Measurements from ENCODE around the gene LBR. TPM values are rescaled to one million over a fixed set of nuclear protein-coding genes. Genes with fewer than 3 reads are reported as not detected.

Gene LBR
- total RNA-seq, 1 donor from 2014 or later, result 41.5 TPM

DNA sequence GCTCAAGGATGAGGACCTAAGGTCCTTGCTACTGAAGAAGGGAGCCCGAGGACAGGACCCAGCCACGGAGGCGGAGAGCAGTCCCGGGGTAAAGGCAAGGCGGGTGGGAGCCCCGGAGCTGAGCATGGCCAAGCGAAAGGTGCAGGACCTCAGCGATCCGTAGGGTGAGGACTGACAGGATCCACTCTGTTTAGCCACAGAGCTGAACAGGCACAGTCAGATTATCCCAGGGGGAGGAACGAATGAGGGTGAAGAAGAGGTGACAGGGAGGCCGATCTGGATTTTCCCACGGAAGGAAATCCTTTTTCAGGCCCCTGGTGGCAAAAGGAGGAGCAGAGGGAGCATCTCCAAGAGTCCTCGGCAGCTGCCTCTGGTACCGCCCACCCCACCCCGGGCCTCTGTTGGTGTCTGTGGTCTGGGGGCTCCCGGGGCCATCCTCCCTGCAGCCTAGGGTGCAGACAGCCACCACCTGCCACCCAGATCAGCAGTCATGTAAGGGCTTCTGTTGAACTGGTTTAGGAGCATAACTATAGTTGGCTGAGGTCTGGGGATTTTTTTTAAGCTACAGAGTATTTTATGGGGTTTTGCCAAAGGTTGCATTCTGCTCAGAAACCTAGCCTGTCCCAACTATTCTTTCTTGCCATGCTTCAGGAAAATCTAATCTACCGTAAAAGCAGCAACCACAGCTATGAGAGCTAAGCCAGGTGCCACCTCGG is 32.3 kb upstream of the LBR start:
- Histone ChIP-seq H3K4me3 (peak overlapping the region in 1 of 2 donors; percentile 21), H3K4me1 (peaks cover 33% of the 10 kb centered on the region), H3K9me3 (no peaks in the 10 kb centered on the region), H3K27ac (peak overlapping the region; percentile 51), H3K36me3 (no peaks in the 10 kb centered on the region), H3K27me3 (no peaks in the 10 kb centered on the region)
- no peak for DNase-seq (ENCODE audit: extremely low spot score in 2 of 2)
- TF ChIP-seq, protein P1, sequence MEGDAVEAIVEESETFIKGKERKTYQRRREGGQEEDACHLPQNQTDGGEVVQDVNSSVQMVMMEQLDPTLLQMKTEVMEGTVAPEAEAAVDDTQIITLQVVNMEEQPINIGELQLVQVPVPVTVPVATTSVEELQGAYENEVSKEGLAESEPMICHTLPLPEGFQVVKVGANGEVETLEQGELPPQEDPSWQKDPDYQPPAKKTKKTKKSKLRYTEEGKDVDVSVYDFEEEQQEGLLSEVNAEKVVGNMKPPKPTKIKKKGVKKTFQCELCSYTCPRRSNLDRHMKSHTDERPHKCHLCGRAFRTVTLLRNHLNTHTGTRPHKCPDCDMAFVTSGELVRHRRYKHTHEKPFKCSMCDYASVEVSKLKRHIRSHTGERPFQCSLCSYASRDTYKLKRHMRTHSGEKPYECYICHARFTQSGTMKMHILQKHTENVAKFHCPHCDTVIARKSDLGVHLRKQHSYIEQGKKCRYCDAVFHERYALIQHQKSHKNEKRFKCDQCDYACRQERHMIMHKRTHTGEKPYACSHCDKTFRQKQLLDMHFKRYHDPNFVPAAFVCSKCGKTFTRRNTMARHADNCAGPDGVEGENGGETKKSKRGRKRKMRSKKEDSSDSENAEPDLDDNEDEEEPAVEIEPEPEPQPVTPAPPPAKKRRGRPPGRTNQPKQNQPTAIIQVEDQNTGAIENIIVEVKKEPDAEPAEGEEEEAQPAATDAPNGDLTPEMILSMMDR (IDR thresholded peaks at IDR 0.05), result no peak
- no peak for TF ChIP-seq POLR2AphosphoS5 (IDR thresholded peaks at IDR 0.05; ENCODE audit: insufficient read depth in 1 of 2, low read depth in 1 of 2)
- TF ChIP-seq POLR2A (IDR thresholded peaks at IDR 0.05), result no peak
- intact Hi-C loops (cut with DNase I), result no loop called here

- no peaks in the 10 kb centered on the region for H3K36me3 ChIP-seq
- no peaks in the 10 kb centered on the region for H3K9me3 ChIP-seq
- peaks cover 42% of the 10 kb centered on the region for H3K4me1 ChIP-seq
- no peak for DNase-seq (ENCODE audit: extremely low spot score in 2 of 2)
- no peak overlapping the region for H3K4me3 ChIP-seq
- H3K27me3 ChIP-seq, result no peaks in the 10 kb centered on the region
- intact Hi-C loops (cut with DNase I), result no loop called here
- H3K27ac ChIP-seq, result no peak overlapping the region
- peak in 1 of 2 donors; percentile 10 for TF ChIP-seq POLR2AphosphoS5 (IDR thresholded peaks at IDR 0.05; ENCODE audit: insufficient read depth in 1 of 2, low read depth in 1 of 2)
- TF ChIP-seq POLR2A (IDR thresholded peaks at IDR 0.05), result no peak
Observed at GRCh38 chr1:225458222-225458631, 30.4 kb upstream of the LBR start.

DNA sequence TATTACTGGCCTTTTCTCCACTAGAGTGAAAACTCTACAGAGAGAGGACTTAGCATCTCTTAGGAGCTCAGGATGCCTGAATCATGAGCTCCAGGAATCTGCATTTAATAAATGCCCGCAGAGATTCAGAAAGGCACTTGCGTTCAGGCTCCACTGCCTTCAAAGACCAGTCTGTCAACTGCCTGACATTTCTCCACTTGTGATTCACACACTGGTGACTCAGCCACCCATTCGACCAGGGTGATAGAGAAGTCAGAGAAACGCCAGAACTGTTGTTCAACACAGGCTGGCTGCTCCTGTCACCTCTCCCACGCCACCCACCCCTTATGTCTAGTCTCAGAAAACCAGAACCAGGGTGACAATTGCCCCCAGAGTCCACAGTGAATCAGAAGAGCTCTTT is 26.9 kb upstream of the LBR start:
- no peaks in the 10 kb centered on the region for H3K9me3 ChIP-seq
- no peak for DNase-seq (ENCODE audit: extremely low spot score in 2 of 2)
- H3K4me3 ChIP-seq, result no peak overlapping the region
- peak overlapping the region; percentile 48 for H3K27ac ChIP-seq
- H3K4me1 ChIP-seq, result peaks cover 26% of the 10 kb centered on the region
- no peaks in the 10 kb centered on the region for H3K27me3 ChIP-seq
- intact Hi-C loops (cut with DNase I), result no loop called here
- TF ChIP-seq POLR2A (IDR thresholded peaks at IDR 0.05) (no peak), POLR2AphosphoS5 (IDR thresholded peaks at IDR 0.05; ENCODE audit: insufficient read depth in 1 of 2, low read depth in 1 of 2) (no peak)
- TF ChIP-seq, protein P1 (IDR thresholded peaks at IDR 0.05), result no peak
- no peaks in the 10 kb centered on the region for H3K36me3 ChIP-seq

DNA sequence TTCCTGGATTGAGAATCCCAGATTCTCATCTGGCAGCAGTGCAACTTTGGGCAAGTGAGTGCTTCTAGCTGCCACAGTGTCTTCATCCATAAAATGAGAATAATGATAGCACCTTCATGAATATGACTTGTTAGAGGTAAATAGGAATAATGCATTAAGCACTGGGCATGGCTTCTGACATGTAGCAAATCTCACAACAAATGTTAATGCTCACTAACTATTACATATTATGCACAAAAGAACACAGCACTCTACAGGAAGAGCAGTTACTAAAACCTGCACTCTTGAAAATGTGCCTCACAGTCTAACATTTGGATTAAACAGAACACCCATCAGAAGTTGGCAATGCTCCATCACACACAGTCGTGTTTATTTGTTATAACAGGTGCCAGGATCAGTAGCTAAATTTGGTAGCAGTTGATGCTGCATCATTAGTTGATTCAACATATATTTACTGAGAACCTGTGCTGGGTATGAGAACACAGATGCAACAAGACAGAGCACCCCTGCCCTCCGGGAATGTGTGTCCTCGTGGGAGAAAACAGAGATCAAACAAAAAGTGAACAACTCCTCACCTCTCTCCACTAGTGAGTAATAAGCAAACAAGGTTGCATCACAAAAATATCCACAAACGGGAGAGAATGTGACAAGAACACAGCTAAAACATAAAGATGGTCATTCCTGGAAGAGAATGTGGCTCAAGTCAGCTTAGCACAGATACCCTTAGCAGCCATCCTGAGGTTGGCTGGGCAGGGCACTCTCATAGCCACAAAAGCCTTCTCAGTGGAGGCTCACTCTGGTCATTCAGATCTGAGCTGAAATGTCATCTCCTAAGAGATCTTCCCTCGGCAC is 26.2 kb upstream of the LBR start:
- no peak for DNase-seq (ENCODE audit: extremely low spot score in 2 of 2)
- H3K9me3 ChIP-seq, result no peaks in the 10 kb centered on the region
- intact Hi-C loops (cut with DNase I), result no loop called here
- no peaks in the 10 kb centered on the region for H3K27me3 ChIP-seq
- H3K4me1 ChIP-seq, result peaks cover 30% of the 10 kb centered on the region
- H3K36me3 ChIP-seq, result no peaks in the 10 kb centered on the region
- H3K4me3 ChIP-seq, result no peak overlapping the region
- TF ChIP-seq POLR2A (IDR thresholded peaks at IDR 0.05) (no peak), POLR2AphosphoS5 (IDR thresholded peaks at IDR 0.05; ENCODE audit: insufficient read depth in 1 of 2, low read depth in 1 of 2) (no peak)
- TF ChIP-seq, protein P1 (IDR thresholded peaks at IDR 0.05), result no peak
- peak overlapping the region; percentile 48 for H3K27ac ChIP-seq

DNA sequence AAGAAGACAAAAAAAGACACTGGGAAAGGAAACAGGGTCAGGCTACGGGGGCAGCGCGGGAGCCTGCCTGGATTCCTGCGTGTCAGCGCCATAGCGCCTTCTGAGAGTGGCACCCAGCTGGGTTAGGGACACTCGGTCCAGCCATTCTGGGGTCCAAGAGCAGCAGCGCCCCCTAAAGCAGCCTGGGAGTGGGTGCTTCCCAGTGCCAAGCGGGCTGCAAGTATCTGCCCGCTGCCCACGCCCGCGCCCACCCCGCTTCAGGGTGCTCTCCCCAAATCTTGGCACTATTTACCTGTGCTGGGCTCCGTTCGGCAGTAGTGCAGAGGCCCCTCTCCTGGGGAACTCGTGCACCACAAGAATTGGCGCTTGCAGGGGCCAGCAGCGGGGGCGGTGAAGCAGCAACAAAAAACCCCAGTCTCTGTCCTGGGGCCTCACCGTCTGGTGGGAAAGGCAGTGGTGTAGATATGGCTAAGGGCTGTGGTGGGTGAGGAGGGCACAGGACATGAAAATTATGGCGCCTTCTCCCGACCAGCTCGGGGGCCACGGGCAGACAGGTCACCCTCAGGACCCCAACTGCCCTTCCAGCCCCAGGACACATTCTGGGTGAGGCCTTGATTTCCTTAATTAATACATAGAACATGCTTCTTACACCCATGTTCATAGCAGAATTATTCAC is 24.1 kb upstream of the LBR start:
- Histone ChIP-seq H3K27ac (no peak overlapping the region), H3K27me3 (no peaks in the 10 kb centered on the region), H3K9me3 (no peaks in the 10 kb centered on the region), H3K4me1 (peaks cover 50% of the 10 kb centered on the region), H3K36me3 (no peaks in the 10 kb centered on the region), H3K4me3 (no peak overlapping the region)
- no peak for DNase-seq (ENCODE audit: extremely low spot score in 2 of 2)
- TF ChIP-seq POLR2AphosphoS5 (IDR thresholded peaks at IDR 0.05; ENCODE audit: insufficient read depth in 1 of 2, low read depth in 1 of 2) (no peak), POLR2A (IDR thresholded peaks at IDR 0.05) (no peak)
- TF ChIP-seq, protein P1 (IDR thresholded peaks at IDR 0.05), result no peak
- intact Hi-C loops (cut with DNase I), result no loop called here
